Activated T-helper 1 cell treated with Interleukin-2 at 50 U/mL for 16 hours (primary cell): ENCODE data around the gene ALG1L2.
"Not testable (repeated sequence)": the region's sequence is repeated elsewhere in the genome, so short reads cannot be mapped to it uniquely, and the experiment has no call there.

Source experiments
- DNase-seq: peaks from one replicate; pipeline ENCODE4 v3.0.0-alpha.2; 2020; ENCODE audit warnings: low read depth

Gene ALG1L2

GRCh38 chr3:130093741-130094391 is 12.2 kb downstream of the ALG1L2 start:
- no peak for DNase-seq

DNA sequence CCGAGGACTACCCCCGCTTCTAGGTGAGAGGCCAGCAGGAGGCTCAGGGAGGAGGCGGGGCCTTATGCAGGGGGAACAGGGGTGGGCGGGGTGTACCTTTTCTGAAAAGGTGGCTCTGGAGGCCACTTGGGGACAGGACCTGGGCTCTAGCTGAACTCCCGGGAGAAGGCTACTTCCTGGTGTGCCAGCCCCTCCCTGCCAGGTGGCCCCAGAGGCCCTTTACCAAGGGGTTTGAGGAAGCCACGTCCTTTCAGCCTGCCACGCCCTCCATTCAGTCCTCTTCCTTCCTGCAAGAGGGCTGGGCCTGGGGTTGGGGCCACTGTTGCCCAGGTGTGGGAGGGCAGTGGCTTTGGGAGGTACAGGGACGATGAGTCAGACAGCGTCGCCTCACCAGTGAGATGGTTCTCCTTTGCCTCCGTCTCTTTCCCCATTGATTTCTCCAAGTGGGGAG is 12.9 kb downstream of the ALG1L2 start:
- DNase-seq, result not testable (repeated sequence)

- DNase-seq, result not testable (repeated sequence)
Measured at GRCh38 chr3:130095858-130096257, 14.2 kb downstream of the ALG1L2 start.

DNA sequence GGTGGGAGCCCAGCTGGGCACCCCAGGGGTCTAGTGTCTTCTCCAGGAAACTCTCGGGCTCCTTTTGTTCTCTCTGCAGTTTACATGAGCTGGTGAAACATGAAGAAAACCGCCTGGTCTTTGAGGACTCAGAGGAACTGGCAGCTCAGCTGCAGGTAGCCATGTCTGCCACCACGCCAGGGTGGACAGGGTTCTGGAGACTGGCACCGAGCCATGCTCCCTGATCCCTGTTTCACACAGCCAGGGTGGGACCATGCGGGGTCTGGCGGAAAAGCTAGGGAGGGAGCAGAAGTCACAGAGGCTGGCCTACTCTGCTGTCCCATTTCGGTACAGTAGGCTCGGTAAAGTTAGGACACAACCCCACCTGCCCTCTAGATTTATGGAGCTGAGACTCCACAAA is 15.5 kb downstream of the ALG1L2 start:
- not testable (repeated sequence) for DNase-seq

GRCh38 chr3:130097690-130098638 is 16.3 kb downstream of the ALG1L2 start:
- not testable (repeated sequence) for DNase-seq

DNA sequence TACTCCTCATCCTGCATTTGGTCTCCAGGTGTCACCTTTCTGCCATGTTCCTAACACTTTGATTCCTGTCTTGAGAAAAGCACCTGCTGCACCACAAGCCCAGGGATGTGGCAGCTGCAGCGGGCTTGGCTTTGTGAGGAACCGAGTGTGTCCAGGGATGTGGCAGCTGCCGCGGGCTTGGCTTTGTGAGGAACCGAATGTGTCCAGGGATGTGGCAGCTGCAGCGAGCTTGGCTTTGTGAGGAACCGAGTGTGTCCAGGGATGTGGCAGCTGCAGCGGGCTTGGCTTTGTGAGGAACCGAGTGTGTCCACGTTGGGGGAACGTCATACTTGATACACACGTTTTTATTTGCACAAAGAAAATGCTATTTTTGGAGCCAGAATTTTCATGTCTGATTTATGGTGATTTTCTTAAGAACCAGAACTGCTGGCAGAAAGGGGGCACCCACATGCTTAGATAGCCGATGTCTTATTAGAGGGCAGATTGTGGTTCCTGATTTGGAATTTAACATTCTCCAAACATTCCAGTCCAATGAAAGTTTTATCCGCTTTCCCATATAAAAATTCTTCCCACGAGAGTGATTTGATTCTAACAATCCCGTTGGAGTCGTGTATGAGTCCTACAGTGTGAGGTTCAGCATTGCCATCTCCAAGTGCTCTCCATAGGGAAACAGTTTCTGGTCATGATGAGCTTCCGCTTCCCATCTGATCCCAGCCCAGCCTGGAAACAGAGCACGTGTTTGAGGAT is 17.2 kb downstream of the ALG1L2 start:
- DNase-seq, result not testable (repeated sequence)

DNA sequence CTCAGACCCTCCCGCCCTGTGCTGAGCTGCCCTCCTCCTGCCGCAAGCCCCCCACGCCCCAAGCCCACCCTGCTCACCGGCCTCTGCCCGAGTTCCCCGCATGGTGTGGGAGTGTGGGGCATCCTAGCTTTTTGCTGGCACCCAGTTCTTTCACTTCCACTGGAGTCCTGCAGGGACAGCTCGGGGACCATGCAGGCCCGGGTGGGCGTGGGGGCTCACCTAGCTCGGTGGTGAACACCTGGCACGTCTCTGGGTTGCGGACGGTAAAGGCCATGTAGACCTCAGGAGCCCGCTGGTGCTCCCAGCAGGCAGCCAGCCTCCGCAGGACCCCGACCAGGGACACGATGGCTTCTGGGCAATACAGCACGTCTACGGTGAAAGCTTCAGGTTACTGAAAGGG is 20.9 kb downstream of the ALG1L2 start:
- not testable (repeated sequence) for DNase-seq

GRCh38 chr3:130104191-130104590 is 22.6 kb downstream of the ALG1L2 start:
- DNase-seq, result not testable (repeated sequence)

- not testable (repeated sequence) for DNase-seq
Measured at GRCh38 chr3:130107333-130107995, 25.8 kb downstream of the ALG1L2 start.

- not testable (repeated sequence) for DNase-seq
Measured at GRCh38 chr3:130108836-130109585, 27.4 kb downstream of the ALG1L2 start.

- not testable (repeated sequence) for DNase-seq
Measured at GRCh38 chr3:130110386-130111169, 28.9 kb downstream of the ALG1L2 start.

DNA sequence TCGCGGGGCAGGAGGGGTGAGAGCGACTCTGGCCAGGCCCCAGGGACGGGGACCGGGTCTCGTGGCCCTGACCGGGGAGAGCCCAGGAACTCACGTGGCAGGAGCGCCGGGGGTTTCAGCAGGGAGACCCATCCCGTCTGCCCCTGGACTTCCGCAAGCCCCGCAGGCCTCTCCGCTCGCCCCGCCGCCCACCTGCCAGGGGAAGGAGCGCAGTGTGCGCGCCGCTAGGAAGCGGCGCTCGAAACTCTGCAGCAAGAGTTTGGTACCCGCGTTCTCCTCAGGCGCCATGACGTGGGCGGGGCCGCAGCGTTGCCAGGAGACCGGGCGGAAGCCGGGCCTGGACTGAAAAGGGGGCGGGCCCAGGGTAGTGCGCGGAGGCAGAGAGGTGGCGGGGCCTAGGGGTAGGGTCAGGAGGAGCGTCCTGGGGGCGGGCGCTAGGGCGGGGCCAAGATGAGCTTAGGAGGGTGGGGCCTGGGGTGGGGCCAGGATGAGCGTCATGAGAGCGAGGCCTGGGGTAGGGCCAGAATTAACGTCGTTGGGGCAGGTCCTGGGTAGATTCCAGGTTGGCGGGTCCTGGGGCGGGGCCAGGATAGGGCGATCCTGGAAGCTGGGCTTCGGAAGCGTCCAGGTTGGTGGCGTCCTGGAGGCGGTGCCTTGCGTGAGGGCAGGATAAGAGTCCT is 29.7 kb downstream of the ALG1L2 start:
- peak; percentile 98 for DNase-seq

DNA sequence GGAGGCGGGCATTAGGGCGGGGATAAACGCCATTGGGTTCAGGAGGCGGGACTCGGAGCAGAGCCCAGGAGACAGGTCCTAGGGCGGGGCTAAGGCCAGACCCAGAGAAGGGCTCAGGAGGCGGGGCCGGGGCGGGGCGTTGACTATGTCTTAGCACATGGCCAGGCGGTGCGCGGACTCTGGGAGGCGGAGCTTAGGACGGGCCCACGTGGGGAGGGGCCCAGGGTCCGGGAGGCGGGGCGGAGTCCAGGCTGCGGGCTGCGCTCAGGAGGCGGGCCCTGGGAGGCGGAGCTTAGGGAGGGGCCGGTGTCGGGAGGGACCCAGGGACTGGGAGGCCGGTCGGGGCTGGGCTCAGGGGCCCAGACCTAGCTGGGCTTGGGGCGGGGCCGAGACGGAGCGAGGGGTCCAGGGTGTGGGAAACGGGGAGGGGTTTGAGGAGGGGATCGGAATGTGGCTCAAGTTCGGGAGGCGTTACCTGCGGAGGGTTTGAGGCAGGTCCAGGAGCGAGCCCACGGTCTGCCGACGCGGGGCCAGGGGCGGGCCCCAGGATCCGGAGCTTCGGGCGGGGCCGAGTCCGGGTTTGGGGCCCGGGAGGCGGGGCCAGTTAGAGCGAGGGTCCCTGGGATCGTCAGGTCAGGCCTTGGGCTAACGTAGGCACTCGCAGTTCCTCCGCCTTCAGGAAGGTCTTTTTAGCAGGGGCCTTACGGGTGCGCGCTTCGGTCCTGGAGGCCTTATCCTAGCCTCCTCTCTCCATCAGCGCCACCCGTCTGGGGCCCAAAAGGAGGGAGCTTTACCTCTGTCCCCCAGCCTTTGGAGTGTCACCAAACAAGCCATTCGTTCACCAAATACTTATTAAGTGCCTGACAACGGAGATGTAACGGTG is 30.5 kb downstream of the ALG1L2 start:
- peak; percentile 98 for DNase-seq

- not testable (repeated sequence) for DNase-seq
Measured at GRCh38 chr3:130112748-130113073, 31.1 kb downstream of the ALG1L2 start.

GRCh38 chr3:130115400-130115799 is 33.8 kb downstream of the ALG1L2 start:
- DNase-seq, result not testable (repeated sequence)

DNA sequence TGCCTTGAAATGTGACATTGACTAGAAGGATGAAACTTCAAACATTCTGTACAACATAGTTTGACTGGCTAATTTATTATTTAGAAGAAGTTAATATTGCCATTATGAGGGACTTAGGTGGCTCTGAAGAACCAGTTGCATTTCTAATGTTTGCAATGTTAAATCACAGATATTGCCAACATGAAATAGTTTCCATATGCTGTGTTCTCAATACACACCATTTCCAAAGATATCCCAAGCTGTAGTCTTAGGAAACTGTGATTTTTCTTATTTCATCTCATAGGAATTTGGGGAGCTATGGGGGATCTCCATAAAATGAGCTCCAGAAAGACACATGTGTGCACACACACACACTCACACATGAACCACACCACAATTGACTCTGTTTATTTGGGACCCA is 36.3 kb downstream of the ALG1L2 start:
- no peak for DNase-seq

DNA sequence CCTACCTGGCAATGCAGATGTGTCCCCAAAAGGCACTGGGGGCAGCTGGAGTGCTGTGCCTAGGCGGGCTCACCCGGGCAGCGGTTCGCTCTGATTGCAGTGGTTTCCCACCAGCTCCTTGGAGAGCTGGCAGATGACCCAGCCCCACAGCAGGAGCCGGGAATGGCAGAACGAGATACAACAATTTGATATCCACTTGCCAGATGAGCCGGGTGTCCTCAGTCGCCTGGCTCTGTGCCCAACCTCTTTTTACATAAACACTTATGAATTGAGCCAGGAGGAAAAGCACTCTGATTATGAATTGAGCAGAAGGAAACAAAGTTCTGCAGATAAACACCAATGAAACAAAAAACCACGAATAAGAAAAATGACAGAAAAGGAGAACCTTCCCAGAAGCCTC is 38.2 kb downstream of the ALG1L2 start:
- not testable (repeated sequence) for DNase-seq

DNA sequence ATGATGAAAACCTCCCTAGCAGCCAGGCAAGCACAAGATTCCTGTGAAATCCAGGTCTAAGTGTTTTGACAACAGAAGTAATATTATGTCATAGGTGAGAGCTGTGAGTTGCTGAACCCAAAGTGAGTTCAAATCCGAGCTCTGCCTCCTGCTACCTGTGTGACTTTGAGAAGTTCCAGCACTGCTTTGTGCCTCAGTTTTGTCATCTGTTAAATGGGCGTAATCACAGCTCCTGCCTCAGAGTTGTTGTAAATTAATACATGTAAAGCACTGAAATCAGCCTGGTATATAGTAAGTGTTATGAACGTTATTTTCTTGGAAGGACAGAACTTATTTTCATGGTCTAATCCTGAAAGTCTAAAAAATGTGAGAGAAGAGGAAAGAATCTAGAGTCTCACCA is 38.7 kb downstream of the ALG1L2 start:
- DNase-seq, result not testable (repeated sequence)
